Esophagus muscularis mucosa (tissue), 3 donors: Measurements from ENCODE around the gene SH3PXD2B.

Experiments
- CTCF ChIP-seq, 3 experiments: fragments of 200-600 bp in 2 of 3; fragments of 450-650 bp in 1 of 3; sonication (generic) in 2 of 3; IDR thresholded peaks; one replicate each; pipeline ENCODE4 v1.5.1; 2017 to 2019; ENCODE audit warnings: antibody characterized with exemption in 3 of 3, mild to moderate bottlenecking in 2 of 3, moderate library complexity in 1 of 3
- POLR2A ChIP-seq: fragments of 450-650 bp; IDR thresholded peaks from one replicate; pipeline ENCODE4 v1.6.1; 2017; ENCODE audit warnings: antibody characterized with exemption, moderate library complexity, mild to moderate bottlenecking, low read depth

GRCh38 chr5:172371684-172372083 lies 82.6 kb downstream of the SH3PXD2B start:
- TF ChIP-seq CTCF (IDR thresholded peaks at IDR 0.05), result no peak
- TF ChIP-seq POLR2A, result no peak
